Measurements from ENCODE around the gene MTHFD2L.

DNA sequence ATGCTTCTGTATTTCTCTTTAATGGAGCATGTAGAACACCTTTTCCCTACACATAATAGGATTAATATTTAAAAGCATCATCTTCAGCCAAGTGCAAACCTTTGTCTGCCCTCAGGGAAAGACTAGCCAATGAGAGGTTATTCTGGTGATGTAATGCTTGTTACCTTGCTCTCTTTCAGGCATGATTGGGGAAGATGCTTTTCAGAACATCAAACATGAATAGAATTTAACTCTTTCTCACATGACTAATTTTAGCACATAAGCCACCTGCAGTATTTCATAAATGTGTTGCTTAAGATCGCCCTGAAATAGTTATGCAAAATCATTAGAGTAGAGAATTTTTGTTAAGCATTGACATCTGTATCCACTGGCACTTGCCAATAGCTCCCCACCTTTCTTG, 139.6 kb downstream of the MTHFD2L start:
- TF ChIP-seq, protein P1, sequence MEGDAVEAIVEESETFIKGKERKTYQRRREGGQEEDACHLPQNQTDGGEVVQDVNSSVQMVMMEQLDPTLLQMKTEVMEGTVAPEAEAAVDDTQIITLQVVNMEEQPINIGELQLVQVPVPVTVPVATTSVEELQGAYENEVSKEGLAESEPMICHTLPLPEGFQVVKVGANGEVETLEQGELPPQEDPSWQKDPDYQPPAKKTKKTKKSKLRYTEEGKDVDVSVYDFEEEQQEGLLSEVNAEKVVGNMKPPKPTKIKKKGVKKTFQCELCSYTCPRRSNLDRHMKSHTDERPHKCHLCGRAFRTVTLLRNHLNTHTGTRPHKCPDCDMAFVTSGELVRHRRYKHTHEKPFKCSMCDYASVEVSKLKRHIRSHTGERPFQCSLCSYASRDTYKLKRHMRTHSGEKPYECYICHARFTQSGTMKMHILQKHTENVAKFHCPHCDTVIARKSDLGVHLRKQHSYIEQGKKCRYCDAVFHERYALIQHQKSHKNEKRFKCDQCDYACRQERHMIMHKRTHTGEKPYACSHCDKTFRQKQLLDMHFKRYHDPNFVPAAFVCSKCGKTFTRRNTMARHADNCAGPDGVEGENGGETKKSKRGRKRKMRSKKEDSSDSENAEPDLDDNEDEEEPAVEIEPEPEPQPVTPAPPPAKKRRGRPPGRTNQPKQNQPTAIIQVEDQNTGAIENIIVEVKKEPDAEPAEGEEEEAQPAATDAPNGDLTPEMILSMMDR (IDR thresholded peaks at IDR 0.05; ENCODE audit: low read length) = no peak
- TF ChIP-seq EZH2 (optimal IDR thresholded peaks at IDR 0.05; ENCODE audit: low read depth, low read length) = no peak
- no peak for TF ChIP-seq EZH2phosphoT487 (IDR thresholded peaks at IDR 0.05; ENCODE audit: low read length)

All from MM.1S (cell line).